GM15510 (cell line): ENCODE results near the gene LEMD3.

ENCODE experiments used
- POLR2A ChIP-seq: IDR thresholded peaks from 3 replicates; pipeline ENCODE4 v1.6.1; 2011; ENCODE audit warnings: borderline replicate concordance; ENCODE audit not compliant: insufficient read length; ENCODE audit errors: extremely low read depth

The LEMD3 gene

DNA sequence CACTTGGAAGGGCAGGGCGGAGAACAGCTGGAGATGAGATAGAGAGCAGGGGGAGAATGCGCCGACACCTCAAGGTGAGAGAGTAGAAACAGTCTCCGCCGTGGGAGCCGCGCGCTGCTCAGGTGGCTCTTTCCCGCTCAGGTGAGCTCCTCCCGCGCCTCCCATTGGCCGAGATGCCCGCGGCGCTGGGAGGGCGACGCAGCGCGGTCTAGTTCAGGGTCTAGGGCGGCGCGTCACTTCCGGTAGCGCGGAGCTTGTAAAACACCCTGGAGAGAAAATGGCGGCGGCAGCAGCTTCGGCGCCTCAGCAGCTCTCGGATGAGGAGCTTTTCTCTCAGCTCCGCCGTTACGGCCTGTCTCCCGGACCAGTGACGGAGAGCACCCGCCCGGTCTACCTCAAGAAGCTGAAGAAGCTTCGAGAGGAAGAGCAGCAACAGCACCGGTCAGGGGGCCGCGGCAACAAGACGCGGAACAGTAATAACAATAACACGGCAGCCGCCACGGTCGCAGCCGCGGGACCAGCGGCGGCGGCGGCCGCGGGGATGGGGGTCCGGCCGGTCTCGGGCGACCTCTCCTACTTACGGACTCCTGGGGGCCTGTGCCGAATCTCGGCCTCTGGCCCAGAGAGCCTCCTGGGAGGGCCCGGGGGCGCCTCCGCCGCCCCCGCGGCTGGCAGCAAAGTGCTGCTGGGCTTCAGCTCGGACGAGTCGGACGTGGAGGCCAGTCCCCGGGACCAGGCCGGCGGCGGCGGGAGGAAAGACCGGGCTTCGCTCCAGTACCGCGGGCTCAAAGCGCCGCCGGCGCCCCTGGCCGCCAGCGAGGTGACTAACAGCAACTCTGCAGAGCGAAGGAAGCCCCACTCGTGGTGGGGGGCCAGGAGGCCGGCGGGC is at the start of gene LEMD3:
Gene LEMD3 (plus strand): TSS at position 264 of the 889 bp plus-strand sequence. CDS start 14 bp downstream, at position 278.
- TF ChIP-seq POLR2A, result peak; percentile 94

DNA sequence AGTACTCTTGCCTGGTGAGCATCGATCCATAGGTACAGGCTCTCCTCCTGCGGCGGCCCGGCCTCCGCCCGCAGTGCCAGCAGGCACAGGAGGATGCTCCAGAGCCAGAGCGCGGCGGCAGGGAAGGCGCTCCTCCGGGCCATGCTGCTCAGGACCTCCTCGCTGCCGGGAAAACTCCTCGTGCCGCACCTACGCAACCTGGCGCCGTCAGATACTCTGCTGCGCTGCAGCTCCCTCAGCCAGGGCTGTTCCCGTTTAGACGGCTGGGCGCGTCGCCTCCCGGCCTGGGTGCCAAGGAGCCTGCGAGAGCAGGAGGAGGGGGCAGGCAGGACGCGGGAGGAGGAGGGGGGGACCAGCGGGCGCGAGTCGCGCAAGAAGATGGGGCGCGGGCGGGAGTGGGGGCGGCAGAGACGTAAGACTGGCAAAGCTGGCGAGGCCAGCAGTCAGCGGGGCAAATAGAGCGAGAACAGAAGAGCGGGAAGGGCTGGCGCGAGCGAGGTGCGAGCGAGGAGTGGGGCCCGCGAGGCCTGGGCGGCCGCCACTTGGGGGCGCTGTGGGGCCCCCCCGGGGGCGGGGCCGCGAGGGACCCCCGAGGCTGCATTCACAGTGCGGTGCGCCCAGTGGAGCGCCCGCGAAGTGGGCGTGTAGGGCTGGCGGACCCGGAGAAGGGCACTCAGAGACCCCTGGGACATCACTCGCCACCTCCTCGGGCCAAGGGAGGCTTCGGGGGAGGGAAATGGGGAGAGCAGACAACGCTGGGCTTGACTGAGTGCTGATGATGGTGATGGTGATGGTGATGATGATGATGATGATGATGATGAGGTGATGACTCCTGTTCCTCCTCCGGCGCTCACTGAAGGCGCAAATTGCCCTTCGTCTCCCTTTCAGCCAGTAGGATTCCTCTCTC is 48.1 kb upstream of the LEMD3 start, which contains the start of gene WIF1:
Gene WIF1 (minus strand): TSS at position 257 of the 907 bp plus-strand sequence. CDS start 114 bp downstream, at position 143.
- no peak for TF ChIP-seq POLR2A

DNA sequence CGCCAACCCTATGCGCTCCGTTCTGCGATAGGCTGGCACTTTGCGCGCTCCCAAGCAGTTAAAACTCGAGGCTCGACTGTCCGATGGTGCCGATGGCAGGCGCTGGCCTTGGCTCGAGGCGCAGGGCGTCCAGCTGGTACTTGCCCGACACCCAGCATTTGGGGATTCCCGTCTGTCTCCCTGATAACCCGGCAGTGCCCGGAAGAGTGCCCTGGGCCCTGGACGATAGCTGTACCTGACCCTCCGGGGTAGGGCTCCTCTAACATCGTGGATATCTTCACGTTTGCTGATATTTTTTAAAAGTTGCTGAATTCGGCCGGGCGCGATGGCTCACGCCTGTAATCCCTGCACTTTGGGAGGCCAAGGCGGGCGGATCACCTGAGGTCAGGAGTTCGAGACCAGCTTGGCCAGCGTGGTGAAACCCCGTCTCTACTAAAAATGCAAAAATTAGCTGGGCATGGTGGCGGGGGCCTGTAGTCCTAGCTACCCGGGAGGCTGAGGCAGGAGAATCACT is 47.4 kb upstream of the LEMD3 start:
- TF ChIP-seq POLR2A, result no peak

DNA sequence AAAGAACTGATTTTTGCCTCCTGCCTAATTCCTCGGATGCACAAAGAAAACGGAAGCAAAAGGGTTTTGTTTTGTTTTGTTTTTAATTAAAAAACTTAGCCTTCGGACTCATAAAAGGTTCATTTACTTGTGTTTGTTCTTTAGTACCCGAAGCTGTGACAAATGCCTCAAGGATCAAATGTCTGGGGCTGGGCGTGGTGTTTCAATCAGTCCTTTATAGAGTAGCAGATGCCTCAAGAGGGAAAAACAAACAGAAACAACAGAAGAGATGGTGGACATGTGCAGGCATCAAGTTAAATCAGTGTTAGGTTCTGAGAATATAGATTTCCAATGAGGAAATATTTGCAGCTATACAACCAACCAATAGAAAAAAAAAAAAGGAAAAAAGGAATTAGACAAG is 46.7 kb upstream of the LEMD3 start:
- no peak for TF ChIP-seq POLR2A

DNA sequence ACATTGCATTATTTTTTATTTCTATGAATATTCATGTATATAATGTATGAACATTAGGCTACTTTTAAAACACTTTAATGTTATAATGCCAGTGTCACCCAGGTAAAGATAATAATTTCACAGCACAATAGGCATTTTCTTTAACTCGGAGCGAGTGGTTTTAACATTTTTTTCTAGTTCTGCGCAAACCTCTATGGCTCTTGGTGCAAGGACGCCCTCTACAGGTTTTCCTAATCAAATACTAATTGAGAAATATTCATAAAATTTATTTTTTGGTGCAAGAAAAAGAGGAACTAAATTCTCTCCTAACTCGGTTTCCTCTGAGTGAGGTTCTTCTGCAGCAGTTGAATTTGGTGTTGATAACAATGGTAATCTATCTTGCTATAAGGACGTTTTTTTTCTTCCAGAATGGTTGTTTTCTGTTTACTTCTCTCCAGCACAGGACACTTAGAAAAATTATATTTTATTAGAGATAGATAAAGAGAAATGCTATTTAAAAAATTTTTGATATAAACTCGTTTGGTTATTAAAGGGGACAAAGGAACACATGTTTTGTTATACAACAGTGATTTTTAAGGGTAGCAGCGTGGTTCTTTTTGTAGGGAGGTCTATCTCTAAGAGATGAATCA is 45.8 kb upstream of the LEMD3 start:
- TF ChIP-seq POLR2A, result no peak

DNA sequence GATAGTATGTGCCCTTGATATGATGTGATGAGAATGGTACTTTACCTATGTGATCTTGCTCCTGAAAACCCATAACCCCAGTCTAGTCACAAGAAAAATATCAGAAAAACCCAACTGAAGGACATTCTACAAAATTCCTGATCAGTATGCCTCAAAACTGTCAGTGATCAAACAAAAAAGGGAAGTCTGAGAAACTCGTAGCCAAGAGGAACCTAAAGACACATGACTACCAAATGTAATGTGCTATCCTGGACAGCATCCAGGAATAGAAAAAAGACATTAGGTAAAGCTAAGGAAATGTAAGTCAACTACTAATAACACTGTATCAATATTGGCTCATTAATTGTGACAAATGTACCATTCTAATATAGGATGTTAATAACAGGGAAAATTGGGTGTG is 44.1 kb upstream of the LEMD3 start:
- no peak for TF ChIP-seq POLR2A

DNA sequence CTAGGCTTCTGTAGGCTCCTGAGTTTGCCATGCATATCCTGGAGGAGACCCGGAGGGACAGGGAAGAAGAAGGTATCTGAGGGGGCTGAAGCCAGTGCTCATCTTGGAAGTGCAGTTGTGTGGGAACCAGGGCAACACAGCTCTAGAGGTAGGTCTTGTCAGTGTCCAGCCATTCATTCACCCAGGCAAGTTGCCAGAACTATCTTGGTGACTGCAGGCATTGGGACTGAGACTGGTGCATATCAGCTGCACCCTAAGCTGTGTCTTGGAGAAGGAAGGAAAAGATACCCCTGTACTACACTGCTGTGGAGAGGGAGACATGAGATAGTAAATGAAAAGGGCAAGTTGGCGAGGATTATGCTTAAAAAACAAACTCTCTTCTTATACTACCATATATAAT is 43.4 kb upstream of the LEMD3 start:
- no peak for TF ChIP-seq POLR2A

DNA sequence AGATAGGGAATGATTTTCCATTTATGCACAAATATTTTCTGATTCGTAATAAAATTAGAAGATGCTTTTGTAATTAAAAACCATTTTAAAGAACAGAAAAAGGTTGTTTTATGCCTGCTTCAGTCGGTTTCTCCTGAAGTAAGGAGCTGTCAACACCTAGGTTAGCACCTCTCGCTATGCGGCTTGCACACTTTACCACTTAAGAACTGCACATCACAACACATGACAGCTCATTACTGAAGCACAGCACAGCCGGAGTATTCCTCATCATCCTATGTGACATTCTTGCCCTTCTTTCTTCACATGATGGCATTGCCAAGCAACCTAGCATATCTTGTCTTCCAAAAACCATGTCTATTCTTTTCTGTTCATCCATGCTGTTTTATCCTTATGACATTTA is 42.9 kb upstream of the LEMD3 start:
- no peak for TF ChIP-seq POLR2A

DNA sequence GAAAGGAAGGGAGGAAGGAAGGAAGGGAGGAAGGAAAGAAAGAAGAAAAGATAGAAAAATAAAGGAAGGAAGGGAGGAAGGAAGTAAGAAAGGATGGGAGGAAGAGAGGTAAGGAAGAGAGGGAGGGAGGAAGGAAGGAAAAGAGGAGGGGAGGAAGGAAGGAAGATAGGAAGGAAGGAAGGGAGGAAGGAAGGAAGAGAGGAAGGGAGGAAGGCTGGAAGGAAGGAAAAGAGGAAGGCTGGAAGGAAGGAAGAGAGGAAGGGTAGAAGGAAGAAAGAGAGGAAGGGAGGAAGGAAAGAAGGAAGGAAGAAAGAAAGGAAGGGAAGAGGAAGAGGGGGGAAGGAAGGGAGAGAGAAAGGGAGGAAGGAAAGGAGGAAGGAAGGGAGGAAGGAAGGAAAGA is 35.5 kb upstream of the LEMD3 start:
- no peak for TF ChIP-seq POLR2A

DNA sequence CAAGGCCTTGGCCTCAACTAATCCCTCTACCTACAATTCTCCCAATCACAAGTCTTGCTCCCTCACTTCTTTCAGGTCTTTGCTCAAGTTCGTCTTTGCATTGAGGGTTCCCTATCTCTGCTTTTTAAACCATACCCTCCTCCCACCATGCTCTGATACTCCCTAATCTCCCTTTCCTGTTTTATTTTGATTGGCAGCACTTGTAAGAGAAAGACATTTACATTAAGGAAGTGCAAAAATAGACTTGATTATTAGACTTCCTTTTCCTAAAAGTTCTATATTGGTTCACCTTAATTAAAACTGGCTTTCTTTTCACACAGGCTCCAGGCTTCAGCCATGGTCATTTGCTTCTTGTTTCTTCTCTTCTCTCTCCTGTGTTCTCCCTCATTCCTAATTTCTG is 30.0 kb upstream of the LEMD3 start:
- TF ChIP-seq POLR2A, result no peak

DNA sequence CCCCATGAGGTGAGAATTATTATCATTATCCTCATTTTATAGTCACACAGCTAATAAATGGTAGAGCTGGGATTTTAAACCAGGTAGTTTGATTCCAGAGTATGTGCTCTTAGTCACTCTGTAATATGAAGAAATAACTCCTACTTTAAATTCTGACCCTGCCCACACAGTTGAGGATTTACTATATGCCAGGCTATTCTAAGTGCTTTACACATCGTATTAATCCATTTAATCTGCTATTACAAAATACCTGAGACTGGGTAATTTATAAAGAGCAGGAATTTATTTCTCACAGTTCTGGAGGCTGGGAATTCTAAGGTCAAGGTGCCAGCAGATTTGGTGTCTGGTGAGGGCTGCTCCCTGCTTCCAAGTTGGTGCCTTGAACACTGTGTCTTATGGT is 28.6 kb upstream of the LEMD3 start:
- TF ChIP-seq POLR2A, result no peak

DNA sequence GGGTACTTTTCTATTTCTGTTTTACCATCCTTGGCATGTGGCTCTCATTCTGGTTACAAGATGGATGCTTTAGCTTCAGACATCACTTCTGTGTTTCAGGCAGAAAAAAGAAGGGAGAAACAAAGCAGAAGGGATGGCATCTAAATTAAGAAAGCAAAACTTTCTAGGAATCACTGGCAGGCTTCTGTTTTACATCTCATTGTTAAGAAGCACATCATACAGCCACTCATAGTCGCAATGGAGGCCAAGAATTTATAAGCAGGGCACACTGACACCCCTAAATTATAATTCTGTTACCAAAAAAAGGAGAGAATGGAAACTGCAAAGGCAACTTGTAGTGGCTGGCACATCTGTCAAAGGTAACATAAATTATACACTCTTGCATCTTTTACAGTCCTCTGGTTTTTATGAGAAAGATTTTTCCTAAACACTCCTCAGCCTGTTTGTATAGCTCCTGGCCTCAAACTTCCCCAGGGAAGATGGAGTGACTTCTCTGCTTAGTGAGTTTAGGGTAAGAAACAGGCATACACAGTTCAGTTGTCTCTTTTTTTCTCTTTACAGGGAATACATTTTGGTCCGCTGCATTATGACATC is 22.0 kb upstream of the LEMD3 start:
- TF ChIP-seq POLR2A, result no peak

DNA sequence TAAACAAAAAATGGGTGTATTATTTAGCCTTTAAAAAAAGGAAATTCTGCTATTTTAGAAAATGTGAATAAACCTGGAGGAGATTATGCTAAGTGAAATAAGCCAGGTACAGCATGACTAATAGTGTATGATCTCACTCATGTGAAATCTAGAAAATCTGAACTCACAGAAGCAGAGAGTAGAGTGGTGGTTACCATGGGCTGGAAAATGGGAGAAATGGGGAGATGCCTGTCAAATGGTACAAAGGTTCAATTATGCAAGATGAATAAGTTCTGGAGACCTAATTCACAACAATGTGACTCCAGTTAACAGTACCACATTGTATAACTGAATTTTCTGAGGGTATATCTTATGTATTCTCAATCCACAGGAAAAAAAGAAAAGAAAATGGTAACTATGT is 17.4 kb upstream of the LEMD3 start:
- TF ChIP-seq POLR2A, result no peak

DNA sequence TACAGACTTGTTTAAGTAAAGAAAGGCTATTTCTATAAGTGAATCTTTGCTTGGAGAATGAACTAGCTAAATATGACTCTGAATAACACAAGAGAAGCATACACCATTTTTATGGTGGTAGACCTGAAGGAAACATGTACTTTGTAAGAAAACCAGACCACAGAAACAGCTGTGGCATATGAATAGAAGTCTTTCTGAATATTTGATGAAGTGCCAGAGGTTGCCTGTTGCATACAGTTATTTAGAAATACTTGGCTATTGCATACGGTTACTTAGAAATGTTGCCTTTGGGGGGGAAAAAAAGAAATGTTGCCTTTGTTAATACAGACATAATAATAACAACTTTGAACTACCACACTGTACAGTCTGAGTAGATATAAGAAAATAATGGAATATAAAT is 16.8 kb upstream of the LEMD3 start:
- no peak for TF ChIP-seq POLR2A
